A673 (cell line): ENCODE data around the gene SRGAP1. TPM values are rescaled to one million over a fixed set of nuclear protein-coding genes. Genes with fewer than 3 reads are reported as not detected.

Experiments
- BruUV-seq: library from RNA; stranded (reverse); fragments of 400-500 nt; replicated peaks from 2 replicates; lab custom pipeline; 2021; lab: Mats Ljungman, UMichigan
- CTCF ChIA-PET: fragments of 300-600 bp; sonication (Branson Sonifier 250); formaldehyde crosslinking; loops from one replicate; lab custom pipeline; 2022; ENCODE audit warnings: antibody characterized with exemption; lab: Charles Lee
- POLR2A ChIA-PET: fragments of 300-600 bp; sonication (Branson Sonifier 250); formaldehyde crosslinking; loops from one replicate; lab custom pipeline; 2022; ENCODE audit warnings: antibody characterized with exemption; ENCODE audit not compliant: low non-redundant PET; lab: Charles Lee
- DNase-seq: peaks from one replicate; pipeline ENCODE4 v3.0.0-alpha.2; 2015; ENCODE audit warnings: low spot score
- H3K27ac ChIP-seq: fragments of 200-600 bp; sonication (generic); 2 replicates; pipeline ENCODE4 v1.5.1; 2016; ENCODE audit warnings: mixed run types, low read depth, mild to moderate bottlenecking, mixed read lengths, antibody characterized with exemption, low read length; ENCODE audit not compliant: poor library complexity, severe bottlenecking
- H3K27me3 ChIP-seq: fragments of 200-600 bp; sonication (generic); replicated peaks from 2 replicates; pipeline ENCODE4 v1.6.1; 2017; ENCODE audit warnings: mixed run types, low read depth, mild to moderate bottlenecking, mixed read lengths, antibody characterized with exemption, low read length; ENCODE audit not compliant: insufficient read depth, poor library complexity
- H3K36me3 ChIP-seq: fragments of 200-600 bp; sonication (generic); 2 replicates; pipeline ENCODE4 v1.6.1; 2016; ENCODE audit warnings: mixed run types, mild to moderate bottlenecking, mixed read lengths, antibody characterized with exemption, low read length; ENCODE audit not compliant: insufficient read depth, poor library complexity, severe bottlenecking
- H3K4me1 ChIP-seq: fragments of 200-600 bp; sonication (generic); 2 replicates; pipeline ENCODE4 v1.6.1; 2017; ENCODE audit warnings: mixed run types, mild to moderate bottlenecking, mixed read lengths, antibody characterized with exemption, low read length; ENCODE audit not compliant: insufficient read depth, poor library complexity, severe bottlenecking
- H3K4me3 ChIP-seq: fragments of 200-600 bp; sonication (generic); 2 replicates; pipeline ENCODE4 v1.5.1; 2016; ENCODE audit warnings: low read depth, mixed run types, mild to moderate bottlenecking, mixed read lengths, low read length; ENCODE audit not compliant: poor library complexity, severe bottlenecking
- H3K9me3 ChIP-seq: fragments of 200-600 bp; sonication (generic); 2 replicates; pipeline ENCODE4 v1.6.1; 2016; ENCODE audit warnings: mixed run types, low read depth, mild to moderate bottlenecking, mixed read lengths, antibody characterized with exemption, low read length; ENCODE audit not compliant: poor library complexity, severe bottlenecking
- CTCF ChIP-seq: fragments of 300-800, 200-600 bp; sonication (generic); conservative IDR thresholded peaks from 2 replicates; pipeline ENCODE4 v1.5.1; 2017; ENCODE audit warnings: low read depth, mild to moderate bottlenecking, antibody characterized with exemption, low read length, moderate library complexity, mixed read lengths
- EZH2 ChIP-seq: fragments of 200-600 bp; sonication (generic); IDR thresholded peaks from 2 replicates; pipeline ENCODE4 v1.6.1; 2017; ENCODE audit warnings: borderline replicate concordance, low read depth, mild to moderate bottlenecking, mixed read lengths, antibody characterized with exemption, low read length; ENCODE audit not compliant: poor library complexity, severe bottlenecking
- intact Hi-C: fragments of 100-400 bp; cut with micrococcal nuclease; formaldehyde crosslinking; loops from one replicate; pipeline ENCODE4 v1.10.0; 2022; ENCODE audit not compliant: unreplicated experiment
- total RNA-seq: library from RNA; stranded (reverse); gene quantifications from 2 replicates; pipeline ENCODE4 v1.2.3, GENCODE V29; 2021

The SRGAP1 gene
- total RNA-seq, 1 experiment from 2014 or later, result 9.7 TPM

GRCh38 chr12:63870838-63871237 lies 26.3 kb downstream of the SRGAP1 start:
- Histone ChIP-seq H3K27ac (no peak overlapping the region), H3K9me3 (no peaks in the 10 kb centered on the region), H3K36me3 (no peaks in the 10 kb centered on the region), H3K4me3 (no peak overlapping the region), H3K27me3 (no peaks in the 10 kb centered on the region), H3K4me1 (peaks cover 11% of the 10 kb centered on the region)
- no TSS peak for BruUV-seq
- intact Hi-C loops, result no loop called here
- ChIA-PET POLR2A (no interaction called here), CTCF (no interaction called here)
- TF ChIP-seq CTCF (no peak), EZH2 (no peak)
- no peak for DNase-seq

DNA sequence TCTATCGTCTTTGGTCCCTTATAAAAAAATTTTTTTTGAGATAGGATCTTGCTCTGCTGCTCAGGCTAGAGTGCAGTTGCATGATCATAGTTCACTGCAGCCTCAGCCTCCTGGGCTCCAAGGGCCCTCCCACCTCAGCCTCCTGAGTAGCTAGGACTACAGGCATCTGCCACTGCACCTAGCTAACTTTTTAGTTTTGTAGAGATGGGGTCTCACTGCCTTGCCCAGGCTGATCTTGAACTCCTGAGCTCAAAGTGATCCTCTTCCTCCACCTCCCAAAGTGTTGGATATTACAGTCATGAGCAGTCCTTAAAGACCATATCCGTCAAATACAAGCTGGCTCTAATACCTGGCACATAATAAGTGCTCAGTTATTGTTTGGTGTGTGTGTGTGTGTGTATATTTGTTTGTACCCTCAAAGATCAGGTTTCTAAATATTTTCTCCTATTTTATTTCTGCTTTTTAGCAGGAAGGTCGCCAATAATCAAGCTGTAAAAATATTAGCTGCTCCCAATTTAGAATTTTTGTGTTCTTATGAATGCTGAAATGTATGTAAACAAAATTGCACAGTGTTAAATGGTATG lies 30.5 kb downstream of the SRGAP1 start:
- ChIA-PET POLR2A (interaction anchor here (0.7 kb wide), 1 partner anchor 217 kb away, joined by 3 read pairs; no protein-coding TSS in a partner anchor), CTCF (no interaction called here)

DNA sequence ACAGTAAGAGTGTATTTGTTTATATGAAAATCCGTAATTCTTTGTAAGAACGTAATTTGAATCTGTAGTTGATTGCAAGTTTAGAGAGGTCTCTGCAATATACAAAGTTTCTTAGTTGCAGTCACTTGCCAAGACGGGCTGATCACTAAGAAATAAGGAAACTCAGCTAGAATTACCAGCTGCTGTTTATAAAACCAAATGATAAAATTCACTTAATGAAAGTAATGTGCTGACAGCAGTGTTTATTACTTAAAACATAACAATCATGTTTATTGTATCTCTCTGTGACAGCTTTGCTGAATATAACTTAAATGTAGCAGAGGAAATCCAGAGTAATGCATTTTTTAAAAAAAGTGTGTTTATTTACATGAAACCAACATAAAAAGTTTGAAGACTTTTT lies 31.2 kb downstream of the SRGAP1 start:
- H3K27ac ChIP-seq, result no peak overlapping the region
- no peaks in the 10 kb centered on the region for H3K36me3 ChIP-seq
- no peak for TF ChIP-seq CTCF
- no peak for TF ChIP-seq EZH2
- intact Hi-C loops, result no loop called here
- no peaks in the 10 kb centered on the region for H3K27me3 ChIP-seq
- H3K4me1 ChIP-seq, result peaks cover 11% of the 10 kb centered on the region
- no TSS peak for BruUV-seq
- ChIA-PET POLR2A (interaction anchor here (0.7 kb wide), 1 partner anchor 216 kb away, joined by 3 read pairs; no protein-coding TSS in a partner anchor), CTCF (no interaction called here)
- H3K4me3 ChIP-seq, result no peak overlapping the region
- no peak for DNase-seq
- H3K9me3 ChIP-seq, result no peaks in the 10 kb centered on the region

More for the DNA sequence above, 30.5 kb downstream of the SRGAP1 start:
- no peak for TF ChIP-seq EZH2
- TF ChIP-seq CTCF, result no peak
- H3K4me3 ChIP-seq, result no peak overlapping the region
- intact Hi-C loops, result no loop called here
- no peaks in the 10 kb centered on the region for H3K27me3 ChIP-seq
- no TSS peak for BruUV-seq
- H3K9me3 ChIP-seq, result no peaks in the 10 kb centered on the region
- H3K4me1 ChIP-seq, result peaks cover 11% of the 10 kb centered on the region
- H3K36me3 ChIP-seq, result no peaks in the 10 kb centered on the region
- no peak for DNase-seq
- H3K27ac ChIP-seq, result no peak overlapping the region
